ENCODE measurements around the gene PMF1.

Gene PMF1

DNA sequence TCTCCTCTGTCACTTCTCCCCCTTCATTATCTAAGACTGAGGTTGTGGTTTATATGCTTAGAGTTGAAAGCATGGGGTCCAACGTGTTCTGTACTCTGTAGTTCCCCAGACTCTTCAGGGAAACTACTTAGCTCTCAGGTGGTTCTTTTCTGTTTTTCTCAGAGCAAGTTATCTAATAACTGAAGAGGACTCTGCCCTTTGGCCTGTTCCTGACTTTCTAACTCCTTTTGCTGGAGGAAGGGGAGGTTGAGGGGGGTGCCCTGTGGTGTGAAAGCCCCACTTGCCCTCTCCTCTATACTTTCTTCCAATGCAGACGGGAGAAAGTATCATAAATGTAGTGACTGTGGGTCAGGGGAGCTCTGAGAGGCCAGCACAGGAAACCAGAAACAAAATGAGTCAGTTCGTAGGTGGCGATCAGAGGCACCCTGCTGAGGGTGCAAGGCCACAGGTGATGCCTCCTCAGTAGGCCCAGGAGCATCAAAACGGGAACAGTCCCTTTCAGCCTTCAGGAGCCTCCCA, 13.9 kb upstream of the PMF1 start:
- FAIRE-seq, result no peak

DNA sequence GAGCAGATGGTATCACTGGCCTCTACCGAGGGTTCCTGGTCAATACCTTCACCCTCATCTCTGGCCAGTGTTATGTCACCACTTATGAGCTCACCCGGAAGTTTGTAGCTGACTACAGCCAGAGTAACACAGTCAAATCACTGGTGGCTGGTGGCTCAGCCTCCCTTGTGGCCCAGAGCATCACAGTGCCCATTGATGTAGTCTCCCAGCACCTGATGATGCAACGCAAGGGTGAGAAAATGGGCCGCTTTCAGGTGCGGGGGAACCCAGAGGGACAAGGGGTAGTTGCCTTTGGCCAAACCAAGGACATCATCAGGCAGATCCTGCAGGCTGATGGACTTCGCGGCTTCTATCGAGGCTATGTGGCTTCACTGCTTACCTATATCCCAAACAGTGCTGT, 12.8 kb upstream of the PMF1 start:
- no peak for FAIRE-seq

DNA sequence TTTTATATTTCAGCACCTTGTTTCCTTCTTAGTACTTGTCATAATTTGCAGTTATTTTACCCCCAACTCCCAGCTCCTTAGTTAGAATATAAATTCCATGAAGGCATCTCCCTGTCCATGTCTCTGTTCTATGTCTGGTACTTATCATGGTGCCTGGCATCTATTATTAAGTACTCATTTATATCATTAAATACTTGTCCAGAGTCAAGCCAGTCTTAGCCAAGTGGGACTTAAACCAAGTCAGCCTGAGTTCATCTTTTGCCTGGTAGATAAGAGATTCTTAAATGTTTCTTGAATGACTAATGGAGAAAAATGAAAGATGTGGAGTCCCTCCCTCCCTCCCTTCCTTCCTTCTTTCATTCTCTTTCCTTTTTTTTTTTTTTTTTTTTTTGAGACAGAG, 9.5 kb upstream of the PMF1 start:
- FAIRE-seq, result no peak

DNA sequence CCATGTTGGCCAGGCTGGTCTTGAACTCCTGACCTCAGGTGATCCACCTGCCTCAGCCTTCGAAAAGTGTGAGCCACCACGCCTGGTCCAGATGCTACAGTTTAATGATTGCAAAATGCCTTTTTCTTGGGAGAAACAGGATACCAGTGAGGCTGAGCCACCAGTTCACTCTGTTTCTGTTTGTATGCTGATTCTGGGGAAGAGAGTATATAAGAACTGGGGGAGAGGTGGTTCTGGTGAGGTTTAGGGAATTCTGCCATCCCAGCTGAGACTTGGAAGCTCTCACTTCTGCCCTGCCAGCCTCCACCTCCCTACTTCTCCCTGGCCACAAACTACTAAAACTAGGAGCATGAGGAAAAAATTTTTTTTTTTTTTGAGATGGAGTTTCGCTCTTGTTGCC, 8.1 kb upstream of the PMF1 start:
- FAIRE-seq, result no peak

DNA sequence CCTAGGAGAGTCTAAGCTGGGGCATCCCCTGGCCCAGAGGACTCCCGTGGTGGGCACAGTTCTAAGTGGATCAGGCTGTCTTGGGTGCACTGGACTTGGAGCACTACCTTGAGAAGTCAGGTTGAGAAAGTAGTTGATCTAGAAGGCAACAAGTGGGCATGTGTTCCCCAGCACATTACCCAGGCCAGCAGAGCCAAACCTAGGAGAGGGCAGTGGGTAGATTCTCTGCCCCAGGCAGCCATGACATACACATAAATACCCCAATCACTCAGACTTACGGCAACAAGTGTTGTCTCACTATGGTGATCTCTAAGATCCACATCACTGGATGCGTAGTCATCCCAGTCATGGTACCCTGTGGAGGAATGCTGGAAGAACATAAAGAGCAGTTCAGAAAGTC, 1.6 kb upstream of the PMF1 start:
- FAIRE-seq, result no peak

DNA sequence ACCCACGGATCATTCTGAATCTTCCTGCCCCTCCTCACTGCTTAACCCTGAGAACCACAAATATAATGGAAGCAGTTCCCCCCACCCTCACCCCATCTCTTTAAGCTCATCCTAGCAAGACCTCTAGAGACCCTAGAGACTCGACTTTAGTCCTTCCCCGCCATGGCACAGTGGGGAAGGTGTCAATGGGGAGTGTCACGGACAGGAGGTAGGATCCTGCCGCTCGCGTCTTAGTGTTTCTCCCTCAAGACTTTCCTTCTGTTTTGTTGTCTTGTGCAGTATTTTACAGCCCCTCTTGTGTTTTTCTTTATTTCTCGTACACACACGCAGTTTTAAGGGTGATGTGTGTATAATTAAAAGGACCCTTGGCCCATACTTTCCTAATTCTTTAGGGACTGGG, 677 bp upstream of the PMF1 start:
- no peak for FAIRE-seq

DNA sequence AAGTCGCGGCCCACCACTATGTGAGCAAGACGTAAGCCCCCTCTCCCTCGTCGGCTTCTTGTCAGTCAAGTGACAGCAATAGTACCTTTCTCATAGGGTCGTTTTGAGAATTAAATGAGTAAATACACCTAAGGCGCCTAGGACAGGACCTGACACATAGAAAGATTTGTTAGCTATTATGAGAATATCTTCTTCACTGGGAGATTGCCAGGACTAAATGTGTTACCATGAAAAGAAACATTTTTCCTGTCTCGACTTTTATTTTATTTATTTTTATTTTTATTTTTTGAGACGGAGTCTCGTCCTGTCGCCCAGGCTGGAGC, 798 bp downstream of the PMF1 start:
- FAIRE-seq, result no peak

DNA sequence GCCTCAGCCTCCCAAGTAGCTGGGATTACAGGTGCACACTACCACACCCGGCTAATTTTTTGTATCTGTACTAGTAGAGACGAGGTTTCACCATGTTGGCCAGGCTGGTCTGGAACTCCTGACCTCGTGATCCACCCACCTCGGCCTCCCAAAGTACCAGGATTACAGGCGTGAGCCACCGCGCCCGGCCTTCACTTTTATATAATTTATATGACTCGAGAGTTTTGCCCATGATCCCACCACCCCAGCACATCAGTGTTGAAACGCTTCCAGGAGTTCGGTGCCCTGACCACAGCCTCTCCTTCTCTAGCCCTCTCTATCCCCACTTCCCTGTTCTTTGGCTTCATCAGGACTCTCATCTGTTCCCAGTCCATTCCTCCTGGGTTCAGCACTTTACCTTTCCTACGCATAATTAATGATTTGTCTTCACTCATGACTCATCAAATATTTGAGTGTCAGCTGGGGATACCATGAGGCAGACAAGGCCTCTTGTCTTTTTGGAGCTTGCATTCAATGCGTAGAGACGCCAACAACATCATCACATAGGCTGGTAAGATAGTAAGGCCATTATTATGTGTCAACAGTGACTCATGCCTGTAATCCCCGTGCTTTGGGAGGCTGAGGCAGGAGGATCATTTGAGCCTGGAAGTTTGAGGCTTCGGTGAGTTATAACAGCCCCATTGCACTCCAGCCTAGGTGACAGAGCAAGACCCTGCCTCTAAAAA, 1.4 kb downstream of the PMF1 start:
- FAIRE-seq, result no peak

DNA sequence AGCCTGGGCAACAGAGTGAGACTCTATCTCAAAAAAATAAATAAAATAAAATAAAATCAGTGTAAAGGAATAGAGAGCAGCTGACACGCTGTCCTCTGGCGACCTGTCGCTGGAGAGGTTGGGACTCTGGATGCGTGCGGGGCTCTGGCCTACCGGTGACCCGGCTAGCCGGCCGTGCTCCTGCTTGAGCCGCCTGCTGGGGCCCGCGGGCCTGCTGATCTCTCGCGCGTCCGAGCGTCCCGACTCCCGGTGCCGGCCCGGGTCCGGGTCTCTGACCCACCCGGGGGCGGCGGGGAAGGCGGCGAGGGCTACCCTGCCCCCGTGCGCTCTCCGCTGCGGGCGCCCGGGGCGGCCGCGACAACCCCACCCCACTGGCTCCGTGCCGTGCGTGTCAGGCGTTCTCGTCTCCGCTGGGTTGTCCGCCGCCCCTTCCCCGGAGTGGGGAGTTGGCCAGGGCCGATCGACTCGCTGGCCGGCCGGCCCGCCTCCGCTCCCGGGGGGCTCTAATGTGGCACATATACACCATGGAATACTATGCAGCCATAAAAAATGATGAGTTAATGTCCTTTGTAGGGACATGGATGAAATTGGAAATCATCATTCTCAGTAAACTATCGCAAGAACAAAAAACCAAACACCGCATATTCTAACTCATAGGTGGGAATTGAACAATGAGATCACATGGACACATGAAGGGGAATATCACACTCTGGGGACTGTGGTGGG, 3.7 kb downstream of the PMF1 start:
- peak; percentile 97 for FAIRE-seq

DNA sequence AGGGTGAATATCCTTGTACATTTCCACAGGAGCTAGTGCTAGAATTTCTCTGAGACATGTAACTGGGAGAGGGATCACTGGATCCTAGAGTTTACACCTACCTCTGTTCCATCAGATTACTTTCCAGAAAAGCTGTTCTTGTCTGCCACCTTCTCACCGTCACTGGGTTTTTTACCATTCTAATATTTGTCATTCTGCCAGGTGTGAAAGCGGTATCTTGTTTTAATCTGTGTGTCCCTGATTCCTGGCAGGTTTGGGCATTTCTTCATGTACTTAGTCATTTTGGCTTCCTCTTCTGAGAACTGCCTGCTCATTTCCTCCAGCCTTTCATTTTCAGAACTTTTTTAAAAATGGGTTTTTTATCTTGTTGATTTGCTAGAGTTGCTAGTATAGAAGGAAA, 5.1 kb downstream of the PMF1 start:
- FAIRE-seq, result no peak

DNA sequence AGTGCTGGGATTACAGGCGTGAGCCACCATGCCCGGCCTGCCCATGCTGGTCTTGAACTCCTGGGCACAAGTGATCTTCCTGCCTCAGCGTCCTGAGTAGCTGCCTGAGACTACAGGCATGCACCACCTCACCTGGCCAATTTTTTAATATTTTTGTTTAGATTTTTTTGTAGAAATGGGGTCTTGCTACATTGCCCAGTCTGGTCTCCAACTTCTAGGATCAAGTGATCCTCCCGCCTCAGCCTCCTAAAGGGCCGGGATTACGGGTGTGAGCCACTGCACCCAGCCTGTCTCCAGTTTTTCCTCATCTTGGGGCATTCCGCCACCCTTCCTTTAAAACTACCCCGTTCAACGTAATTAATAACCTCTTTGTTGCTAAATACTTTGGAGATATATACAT, 7.4 kb downstream of the PMF1 start:
- no peak for FAIRE-seq

DNA sequence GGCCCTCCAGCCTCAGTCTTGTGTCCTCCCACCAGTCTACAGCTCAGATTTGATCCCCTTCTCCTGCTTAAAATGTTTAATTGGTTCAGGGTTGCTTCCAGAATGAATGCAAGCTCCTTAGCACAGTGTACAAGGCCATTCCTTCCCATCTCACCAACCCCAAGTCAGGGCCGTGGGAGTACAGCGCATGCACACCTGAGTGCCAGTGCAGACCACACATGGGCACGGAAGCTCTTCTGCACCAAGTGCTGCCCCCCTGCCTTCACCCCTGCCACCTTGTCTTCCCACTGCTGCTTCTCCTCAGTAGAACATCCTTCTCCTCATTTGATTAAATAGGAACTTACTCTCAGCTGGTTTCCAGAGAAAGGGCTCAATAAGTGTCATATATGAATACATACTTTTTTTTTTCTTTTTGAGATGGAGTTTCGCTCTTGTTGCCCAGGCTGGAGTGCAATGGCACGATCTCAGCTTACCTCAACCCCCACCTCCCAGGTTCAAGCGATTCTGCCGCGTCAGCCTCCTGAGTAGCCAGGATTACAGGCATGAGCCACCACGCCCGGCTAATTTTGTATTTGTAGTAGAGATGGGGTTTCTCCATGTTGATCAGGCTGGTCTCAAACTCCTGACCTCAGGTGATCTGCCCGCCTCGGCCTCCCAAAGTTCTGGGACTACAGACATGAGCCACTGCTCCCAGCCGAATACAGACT, 9.3 kb downstream of the PMF1 start:
- no peak for FAIRE-seq

DNA sequence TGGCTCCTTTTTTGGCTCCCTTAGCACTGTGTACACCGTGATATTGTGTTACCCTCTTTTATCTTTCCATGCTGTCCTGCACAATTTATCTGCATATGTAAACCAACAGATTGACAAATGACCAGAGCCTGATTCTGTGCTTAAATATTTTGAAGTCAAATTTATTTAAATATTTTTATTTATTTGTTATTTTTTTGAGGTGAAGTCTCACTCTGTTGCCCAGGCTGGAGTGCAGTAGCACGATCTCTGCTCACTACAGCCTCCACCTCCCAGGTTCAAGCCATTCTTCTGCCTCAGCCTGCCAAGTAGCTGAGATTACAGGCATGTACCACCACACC, 12.8 kb downstream of the PMF1 start:
- FAIRE-seq, result no peak

DNA sequence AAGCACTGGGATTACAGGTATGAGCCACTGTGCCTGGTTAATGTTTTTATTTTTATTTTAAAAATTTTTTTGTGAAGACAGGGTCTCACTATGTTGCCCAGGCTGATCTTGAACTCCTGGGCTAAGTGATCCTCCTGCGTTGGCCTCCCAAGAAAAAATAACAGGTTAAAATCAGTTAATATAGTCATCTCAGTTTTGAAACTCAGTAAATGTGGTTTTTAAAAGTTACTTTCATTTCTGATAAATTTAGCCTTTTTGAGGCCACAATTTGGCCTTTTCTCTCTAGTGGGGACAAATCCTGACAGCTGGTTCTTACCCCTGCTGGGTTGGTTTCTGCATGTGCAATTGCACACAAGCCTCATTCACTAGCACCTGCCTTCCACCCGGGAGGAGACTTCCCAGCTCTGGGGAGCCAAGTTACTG, 13.3 kb downstream of the PMF1 start:
- FAIRE-seq, result no peak

DNA sequence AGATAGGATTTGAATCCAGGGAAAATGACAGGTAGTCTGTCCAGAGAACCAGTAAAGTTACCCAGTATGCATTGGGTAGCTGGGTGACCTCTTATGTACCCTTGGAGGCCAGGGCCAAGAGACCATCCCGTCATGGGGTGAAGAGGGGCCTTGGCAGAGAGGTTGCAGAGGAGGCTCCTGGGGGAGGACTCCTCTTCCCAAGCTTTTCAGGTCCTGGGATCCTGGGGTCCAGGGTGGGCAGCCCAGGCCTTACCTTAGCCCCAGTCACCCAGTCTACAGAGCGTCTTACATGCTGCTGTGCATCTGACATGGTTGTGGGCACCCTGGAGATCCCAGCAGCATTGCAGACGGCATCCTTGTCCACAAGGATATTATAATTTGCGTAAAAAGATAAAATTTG, 14.0 kb downstream of the PMF1 start:
- FAIRE-seq, result no peak

DNA sequence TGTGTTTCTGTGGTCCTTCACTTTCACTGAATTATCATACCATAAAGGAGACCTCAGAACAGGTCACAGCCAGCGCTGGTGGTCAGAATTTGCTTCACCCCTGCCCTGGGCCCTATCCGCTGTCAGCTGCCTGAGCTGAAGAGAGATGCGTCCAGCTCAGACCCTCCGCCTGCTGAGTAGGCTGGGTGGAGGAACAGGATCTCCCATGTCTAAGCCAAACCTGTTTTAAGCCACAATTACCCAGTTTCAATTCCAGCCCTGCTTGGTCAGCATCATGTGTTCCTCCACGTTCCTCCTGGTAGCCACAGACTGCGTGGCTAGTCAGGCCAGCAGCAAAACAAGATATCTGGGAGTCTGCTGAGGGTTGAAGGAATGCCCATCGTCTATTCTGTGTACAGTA, 15.7 kb downstream of the PMF1 start:
- no peak for FAIRE-seq

DNA sequence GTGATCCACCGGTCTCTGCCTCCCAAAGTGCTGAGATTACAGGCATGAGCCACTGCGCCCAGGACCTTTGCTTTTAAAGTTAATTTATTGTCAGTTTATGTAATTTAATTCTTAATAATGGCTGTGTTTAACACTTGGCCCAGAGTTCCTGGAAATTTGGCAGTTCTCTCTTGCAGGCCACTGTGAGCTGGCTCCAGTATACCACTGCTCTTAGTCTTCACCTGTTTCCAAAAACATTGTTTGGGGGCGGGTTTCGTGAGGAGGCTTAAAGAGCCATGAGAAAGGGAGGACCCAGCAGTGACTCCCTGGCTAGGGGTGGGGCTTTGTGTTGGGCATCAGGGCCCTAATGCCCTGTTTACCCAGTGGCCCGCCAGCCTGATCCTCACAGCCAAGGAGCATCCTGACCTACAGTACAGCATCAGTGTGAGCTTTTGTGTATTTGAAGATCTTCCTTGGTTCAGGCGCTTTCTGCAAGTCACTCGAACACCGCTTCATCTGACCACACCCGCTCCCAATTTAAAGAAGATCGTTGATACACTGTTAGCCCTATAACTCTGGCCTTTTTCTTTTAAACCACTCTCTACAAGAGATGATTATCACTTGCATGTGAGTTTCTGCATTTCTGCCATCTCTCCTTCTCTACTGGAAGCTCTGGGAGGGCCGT, 17.1 kb downstream of the PMF1 start:
- no peak for FAIRE-seq

DNA sequence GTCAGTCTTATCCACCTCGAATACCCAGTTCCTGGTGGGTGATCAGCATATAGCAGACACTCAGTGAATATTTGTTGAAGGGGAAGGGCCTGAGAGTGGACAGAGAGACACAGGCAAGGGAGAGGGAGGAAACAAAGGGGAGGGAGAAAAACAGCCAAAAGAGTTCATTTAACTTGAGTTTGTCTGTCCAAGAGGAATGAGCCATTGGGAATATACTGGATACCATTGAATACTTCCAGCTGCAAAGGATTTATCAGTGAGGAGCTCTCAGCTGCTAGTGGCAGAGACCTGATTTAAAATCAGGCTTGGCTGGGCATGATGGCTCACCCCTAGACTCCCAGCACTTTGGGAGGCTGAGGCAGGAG, 17.6 kb downstream of the PMF1 start:
- FAIRE-seq, result no peak

DNA sequence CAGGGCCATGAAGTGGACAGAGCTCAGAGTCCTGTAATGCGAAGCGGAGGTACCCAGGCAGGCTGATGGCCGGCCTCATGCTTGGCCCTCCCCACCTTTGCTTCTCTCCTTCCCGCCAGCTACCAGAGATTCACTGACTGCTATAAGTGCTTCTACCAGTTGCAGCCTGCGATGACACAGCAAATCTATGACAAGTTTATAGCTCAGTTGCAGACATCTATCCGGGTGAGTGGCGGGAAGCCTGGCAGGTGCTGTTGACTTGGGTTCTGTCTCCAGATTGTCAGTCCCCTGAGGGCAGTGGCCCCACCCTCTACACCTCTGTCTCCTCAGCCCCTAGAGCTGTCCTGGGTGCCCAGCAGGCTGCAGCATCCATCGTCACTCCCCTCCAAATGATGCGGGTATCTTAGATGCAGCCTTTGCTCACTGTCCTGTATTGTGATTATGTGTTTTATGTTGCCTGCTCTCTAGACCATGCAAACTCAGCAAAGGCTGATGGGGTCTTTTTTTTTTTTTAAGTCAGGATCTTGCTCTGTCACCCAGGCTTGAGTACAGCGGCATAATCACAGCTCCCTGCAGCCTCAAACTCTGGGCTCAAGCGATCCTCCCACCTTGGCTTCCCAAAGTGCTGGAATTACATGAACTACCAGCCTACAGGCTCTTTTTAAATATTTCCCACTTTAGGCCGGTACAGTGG, 19.5 kb downstream of the PMF1 start:
- no peak for FAIRE-seq

DNA sequence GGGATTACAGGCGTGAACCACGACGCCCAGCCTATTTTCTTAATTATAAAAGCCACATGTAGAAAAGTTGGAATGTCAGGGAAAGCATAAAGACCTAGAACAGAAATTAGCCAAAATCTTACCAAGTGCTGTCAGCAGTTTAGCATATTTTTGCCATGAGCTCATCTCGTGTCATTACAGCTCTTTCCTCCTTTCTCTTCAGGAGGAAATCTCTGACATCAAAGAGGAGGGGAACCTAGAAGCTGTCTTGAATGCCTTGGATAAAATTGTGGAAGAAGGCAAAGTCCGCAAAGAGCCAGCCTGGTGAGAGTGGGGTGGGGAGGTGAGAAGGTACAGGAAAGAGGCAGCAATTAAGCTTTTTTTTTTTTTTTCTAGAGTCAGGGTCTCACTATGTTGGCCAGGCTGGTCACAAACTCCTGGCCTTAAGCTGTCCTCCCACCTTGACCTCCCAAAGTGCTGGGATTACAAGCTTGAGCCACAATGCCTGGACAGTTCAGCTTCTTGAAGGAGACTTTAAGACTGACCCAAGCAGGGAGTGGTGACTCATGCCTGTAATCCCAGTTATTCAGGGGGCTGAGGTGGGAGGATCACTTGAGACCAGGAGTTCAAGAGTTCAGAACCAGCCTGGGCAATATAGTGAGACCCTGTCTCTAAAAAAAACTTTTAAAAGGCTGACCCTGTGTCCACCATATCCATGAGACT, 20.8 kb downstream of the PMF1 start:
- FAIRE-seq, result no peak

DNA sequence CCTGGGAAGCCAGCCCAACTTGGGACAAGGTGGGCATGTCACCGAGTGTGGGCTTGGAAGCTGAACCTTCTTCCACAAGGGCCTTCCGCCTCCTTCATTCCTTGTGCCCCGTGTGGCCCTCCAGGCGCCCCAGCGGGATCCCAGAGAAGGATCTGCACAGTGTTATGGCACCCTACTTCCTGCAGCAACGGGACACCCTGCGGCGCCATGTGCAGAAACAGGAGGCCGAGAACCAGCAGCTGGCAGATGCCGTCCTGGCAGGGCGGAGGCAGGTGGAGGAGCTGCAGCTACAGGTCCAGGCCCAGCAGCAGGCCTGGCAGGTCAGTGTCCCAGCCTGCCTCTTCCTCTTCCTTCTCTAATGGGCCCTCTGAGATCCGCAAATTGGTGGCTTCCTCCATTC, 23.4 kb downstream of the PMF1 start:
- no peak for FAIRE-seq

DNA sequence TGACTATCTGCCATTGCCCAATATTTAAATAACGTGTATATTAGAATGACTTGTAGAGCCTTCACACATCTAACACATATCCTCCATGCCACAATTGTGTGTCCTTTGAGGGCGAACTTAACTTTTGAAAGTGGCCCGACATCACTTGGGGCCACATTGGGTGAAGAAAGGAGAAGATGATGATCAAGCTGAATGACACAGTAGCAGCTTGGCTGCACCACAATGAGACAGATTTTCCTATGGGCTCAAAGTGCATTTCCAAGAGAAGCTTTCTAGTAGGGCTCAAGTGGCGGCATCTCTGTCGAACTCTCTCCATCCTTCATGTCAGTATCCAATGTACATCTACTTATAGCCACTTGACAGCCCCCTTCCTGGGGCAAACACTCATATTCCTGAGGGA, 25.4 kb downstream of the PMF1 start:
- no peak for FAIRE-seq

All from A204.1 (cell line).